GM23338 (cell line): ENCODE data around the gene C1orf116. TPM values are rescaled to one million over a fixed set of nuclear protein-coding genes. Genes with fewer than 3 reads are reported as not detected.

Source experiments
- ATAC-seq: fragments of 200-7000 bp; cut with Tn5 transposase; 3 replicates; pipeline ENCODE4 v1.9.1; 2020
- DNase-seq: peaks from one replicate; pipeline ENCODE4 v3.0.0-alpha.2; 2015; ENCODE audit warnings: low spot score
- H2AFZ ChIP-seq: fragments of 200-600 bp; sonication (generic); 2 replicates; pipeline ENCODE4 v1.8.0; 2016; ENCODE audit warnings: antibody characterized with exemption, mild to moderate bottlenecking, moderate library complexity
- H3F3A ChIP-seq: fragments of 200-600 bp; sonication (generic); replicated peaks from 2 replicates; pipeline ENCODE4 v1.8.0; 2017; ENCODE audit warnings: antibody characterized with exemption, mixed run types, low read depth
- H3K27ac ChIP-seq: fragments of 200-600 bp; sonication (generic); 2 replicates; pipeline ENCODE4 v1.6.1; 2016; ENCODE audit warnings: low read depth
- H3K27me3 ChIP-seq: fragments of 200-600 bp; sonication (generic); 2 replicates; pipeline ENCODE4 v1.8.0; 2016; ENCODE audit warnings: mild to moderate bottlenecking, mixed run types, moderate library complexity; ENCODE audit not compliant: insufficient read depth
- H3K36me3 ChIP-seq: fragments of 200-600 bp; sonication (generic); 2 replicates; pipeline ENCODE4 v1.8.0; 2016; ENCODE audit warnings: mild to moderate bottlenecking; ENCODE audit not compliant: insufficient read depth
- H3K4me1 ChIP-seq: fragments of 200-600 bp; sonication (generic); 2 replicates; pipeline ENCODE4 v1.8.0; 2016; ENCODE audit warnings: mild to moderate bottlenecking, moderate library complexity; ENCODE audit not compliant: insufficient read depth
- H3K4me2 ChIP-seq: fragments of 200-600 bp; sonication (generic); 2 replicates; pipeline ENCODE4 v1.7.1; 2017; ENCODE audit warnings: mixed run types
- H3K4me3 ChIP-seq: fragments of 200-600 bp; sonication (generic); 2 replicates; pipeline ENCODE4 v1.6.1; 2016; ENCODE audit warnings: mixed run types
- H3K79me2 ChIP-seq: fragments of 200-600 bp; sonication (generic); replicated peaks from 2 replicates; pipeline ENCODE4 v1.8.0; 2017; ENCODE audit warnings: mild to moderate bottlenecking; ENCODE audit not compliant: insufficient read depth
- H3K9me2 ChIP-seq: fragments of 200-600 bp; sonication (generic); 2 replicates; pipeline ENCODE4 v1.8.0; 2017; ENCODE audit not compliant: insufficient read depth
- H4K20me1 ChIP-seq: fragments of 200-600 bp; sonication (generic); replicated peaks from 2 replicates; pipeline ENCODE4 v1.8.0; 2017; ENCODE audit warnings: mild to moderate bottlenecking; ENCODE audit not compliant: insufficient read depth
- H3K27ac Mint-ChIP-seq: 2 replicates; pipeline ENCODE4 v1.8.0; 2020; ENCODE audit warnings: inconsistent platforms, mild to moderate bottlenecking, moderate library complexity, mixed read lengths
- H3K27me3 Mint-ChIP-seq: 3 replicates; pipeline ENCODE4 v1.8.0; 2022; ENCODE audit warnings: low read depth, mild to moderate bottlenecking, moderate library complexity, mixed read lengths, inconsistent platforms; ENCODE audit not compliant: insufficient read depth, poor library complexity
- H3K36me3 Mint-ChIP-seq: 3 replicates; pipeline ENCODE4 v1.8.0; 2021; ENCODE audit warnings: low read depth, mild to moderate bottlenecking, inconsistent platforms, moderate library complexity, mixed read lengths
- H3K4me1 Mint-ChIP-seq: 3 replicates; pipeline ENCODE4 v1.8.0; 2020; ENCODE audit warnings: mild to moderate bottlenecking, inconsistent platforms, mixed read lengths
- H3K4me3 Mint-ChIP-seq: 3 replicates; pipeline ENCODE4 v1.8.0; 2021; ENCODE audit warnings: moderate library complexity, mild to moderate bottlenecking, inconsistent platforms, mixed read lengths
- H3K9me3 Mint-ChIP-seq: 3 replicates; pipeline ENCODE4 v1.8.0; 2020; ENCODE audit warnings: moderate library complexity, mild to moderate bottlenecking, inconsistent platforms, mixed read lengths
- CREB1 ChIP-seq: fragments of 250-450 bp; sonication (Bioruptor Pico); IDR thresholded peaks from 2 replicates; pipeline ENCODE4 v1.5.0; 2020; ENCODE audit warnings: low read depth, mild to moderate bottlenecking, moderate library complexity
- ETS1 ChIP-seq: IDR thresholded peaks from 2 replicates; pipeline ENCODE4 v1.6.1; 2016; ENCODE audit warnings: antibody characterized with exemption
- EZH2 ChIP-seq: fragments of 200-600 bp; sonication (generic); IDR thresholded peaks from one replicate; pipeline ENCODE4 v1.8.0; 2017; ENCODE audit warnings: antibody characterized with exemption, mild to moderate bottlenecking, low read depth; ENCODE audit not compliant: unreplicated experiment
- EZH2phosphoT487 ChIP-seq: fragments of 200-600 bp; sonication (generic); IDR thresholded peaks from one replicate; pipeline ENCODE4 v1.8.1; 2018; ENCODE audit warnings: antibody characterized with exemption; ENCODE audit not compliant: unreplicated experiment
- JUNB ChIP-seq: IDR thresholded peaks from one replicate; pipeline ENCODE4 v1.6.1; 2016; ENCODE audit warnings: antibody characterized with exemption; ENCODE audit not compliant: unreplicated experiment
- NANOG ChIP-seq: IDR thresholded peaks from 2 replicates; pipeline ENCODE4 v1.6.1; 2016; ENCODE audit warnings: antibody characterized with exemption, borderline replicate concordance
- POLR2AphosphoS5 ChIP-seq: IDR thresholded peaks from 2 replicates; pipeline ENCODE4 v1.6.1; 2016; ENCODE audit warnings: antibody characterized with exemption, low read depth
- STAT1 ChIP-seq: IDR thresholded peaks from one replicate; pipeline ENCODE4 v1.6.1; 2016; ENCODE audit warnings: antibody characterized with exemption; ENCODE audit not compliant: unreplicated experiment
- ZNF114 ChIP-seq: fragments of 250-450 bp; sonication (Bioruptor Pico); IDR thresholded peaks from 2 replicates; pipeline ENCODE4 v1.5.0; 2020; ENCODE audit warnings: mild to moderate bottlenecking, moderate library complexity
- ZNF331 ChIP-seq: fragments of 250-450 bp; sonication (Bioruptor Pico); IDR thresholded peaks from 2 replicates; pipeline ENCODE4 v1.5.0; 2020; ENCODE audit warnings: low read depth, mild to moderate bottlenecking, moderate library complexity
- polyA plus RNA-seq: library from polyadenylated mRNA; unstranded; fragments of >200 nt; fragmentation: Nextera tagmentation; extraction: Ambion mirVana; gene quantifications from 2 replicates; pipeline ENCODE4 v1.2.1, GENCODE V29; 2016
- total RNA-seq: library from RNA; depleted of rRNA; stranded (reverse); fragments of >200 nt; shearing (Covaris generic); gene quantifications from 2 replicates; pipeline ENCODE4 v1.2.3, GENCODE V29; 2014
- TF ChIP-seq, protein P1 (sequence below): fragments of 250-450 bp; sonication (Bioruptor Pico); IDR thresholded peaks from 2 replicates; pipeline ENCODE4 v1.5.0; 2020; ENCODE audit warnings: mild to moderate bottlenecking, moderate library complexity
- TF ChIP-seq, protein P2 (sequence below): IDR thresholded peaks from one replicate; pipeline ENCODE4 v1.6.1; 2018; ENCODE audit warnings: antibody characterized with exemption; ENCODE audit not compliant: unreplicated experiment
- TF ChIP-seq, protein P3 (sequence below), 2 experiments: fragments of 200-600 bp in 1 of 2; sonication (generic) in 1 of 2; conservative IDR thresholded peaks; 2 replicates each; pipeline versions ENCODE4 v1.5.1 to v1.6.1; 2016 to 2017; ENCODE audit warnings: antibody characterized with exemption in 2 of 2, low read depth in 2 of 2, mild to moderate bottlenecking in 2 of 2, moderate library complexity in 1 of 2

C1orf116 gene
- total and polyA plus RNA-seq, 2 experiments from 2014 or later: 2.3 to 5.3 TPM

GRCh38 chr1:207014728-207015127, 17.8 kb downstream of the C1orf116 start:
- Histone ChIP-seq H3K27ac (no peak overlapping the region), H3K4me2 (no peak overlapping the region), H3K79me2 (no peaks in the 10 kb centered on the region), H2AFZ (no peak overlapping the region), H3K27me3 (no peaks in the 10 kb centered on the region), H3K36me3 (no peaks in the 10 kb centered on the region), H3K4me1 (no peaks in the 10 kb centered on the region), H3F3A (no peaks in the 10 kb centered on the region), H3K9me2 (peaks cover 11% of the 10 kb centered on the region; the same call in 1 of the 2 replicates), H4K20me1 (no peaks in the 10 kb centered on the region; the same call in 1 of the 2 replicates), H3K4me3 (no peak overlapping the region)
- TF ChIP-seq POLR2AphosphoS5 (no peak), STAT1 (no peak), ZNF114 (CRISPR knock-in tag) (no peak), NANOG (no peak), EZH2phosphoT487 (no peak), JUNB (no peak), ZNF331 (CRISPR knock-in tag) (no peak), EZH2 (no peak), ETS1 (no peak), CREB1 (no peak)
- TF ChIP-seq, protein P1, sequence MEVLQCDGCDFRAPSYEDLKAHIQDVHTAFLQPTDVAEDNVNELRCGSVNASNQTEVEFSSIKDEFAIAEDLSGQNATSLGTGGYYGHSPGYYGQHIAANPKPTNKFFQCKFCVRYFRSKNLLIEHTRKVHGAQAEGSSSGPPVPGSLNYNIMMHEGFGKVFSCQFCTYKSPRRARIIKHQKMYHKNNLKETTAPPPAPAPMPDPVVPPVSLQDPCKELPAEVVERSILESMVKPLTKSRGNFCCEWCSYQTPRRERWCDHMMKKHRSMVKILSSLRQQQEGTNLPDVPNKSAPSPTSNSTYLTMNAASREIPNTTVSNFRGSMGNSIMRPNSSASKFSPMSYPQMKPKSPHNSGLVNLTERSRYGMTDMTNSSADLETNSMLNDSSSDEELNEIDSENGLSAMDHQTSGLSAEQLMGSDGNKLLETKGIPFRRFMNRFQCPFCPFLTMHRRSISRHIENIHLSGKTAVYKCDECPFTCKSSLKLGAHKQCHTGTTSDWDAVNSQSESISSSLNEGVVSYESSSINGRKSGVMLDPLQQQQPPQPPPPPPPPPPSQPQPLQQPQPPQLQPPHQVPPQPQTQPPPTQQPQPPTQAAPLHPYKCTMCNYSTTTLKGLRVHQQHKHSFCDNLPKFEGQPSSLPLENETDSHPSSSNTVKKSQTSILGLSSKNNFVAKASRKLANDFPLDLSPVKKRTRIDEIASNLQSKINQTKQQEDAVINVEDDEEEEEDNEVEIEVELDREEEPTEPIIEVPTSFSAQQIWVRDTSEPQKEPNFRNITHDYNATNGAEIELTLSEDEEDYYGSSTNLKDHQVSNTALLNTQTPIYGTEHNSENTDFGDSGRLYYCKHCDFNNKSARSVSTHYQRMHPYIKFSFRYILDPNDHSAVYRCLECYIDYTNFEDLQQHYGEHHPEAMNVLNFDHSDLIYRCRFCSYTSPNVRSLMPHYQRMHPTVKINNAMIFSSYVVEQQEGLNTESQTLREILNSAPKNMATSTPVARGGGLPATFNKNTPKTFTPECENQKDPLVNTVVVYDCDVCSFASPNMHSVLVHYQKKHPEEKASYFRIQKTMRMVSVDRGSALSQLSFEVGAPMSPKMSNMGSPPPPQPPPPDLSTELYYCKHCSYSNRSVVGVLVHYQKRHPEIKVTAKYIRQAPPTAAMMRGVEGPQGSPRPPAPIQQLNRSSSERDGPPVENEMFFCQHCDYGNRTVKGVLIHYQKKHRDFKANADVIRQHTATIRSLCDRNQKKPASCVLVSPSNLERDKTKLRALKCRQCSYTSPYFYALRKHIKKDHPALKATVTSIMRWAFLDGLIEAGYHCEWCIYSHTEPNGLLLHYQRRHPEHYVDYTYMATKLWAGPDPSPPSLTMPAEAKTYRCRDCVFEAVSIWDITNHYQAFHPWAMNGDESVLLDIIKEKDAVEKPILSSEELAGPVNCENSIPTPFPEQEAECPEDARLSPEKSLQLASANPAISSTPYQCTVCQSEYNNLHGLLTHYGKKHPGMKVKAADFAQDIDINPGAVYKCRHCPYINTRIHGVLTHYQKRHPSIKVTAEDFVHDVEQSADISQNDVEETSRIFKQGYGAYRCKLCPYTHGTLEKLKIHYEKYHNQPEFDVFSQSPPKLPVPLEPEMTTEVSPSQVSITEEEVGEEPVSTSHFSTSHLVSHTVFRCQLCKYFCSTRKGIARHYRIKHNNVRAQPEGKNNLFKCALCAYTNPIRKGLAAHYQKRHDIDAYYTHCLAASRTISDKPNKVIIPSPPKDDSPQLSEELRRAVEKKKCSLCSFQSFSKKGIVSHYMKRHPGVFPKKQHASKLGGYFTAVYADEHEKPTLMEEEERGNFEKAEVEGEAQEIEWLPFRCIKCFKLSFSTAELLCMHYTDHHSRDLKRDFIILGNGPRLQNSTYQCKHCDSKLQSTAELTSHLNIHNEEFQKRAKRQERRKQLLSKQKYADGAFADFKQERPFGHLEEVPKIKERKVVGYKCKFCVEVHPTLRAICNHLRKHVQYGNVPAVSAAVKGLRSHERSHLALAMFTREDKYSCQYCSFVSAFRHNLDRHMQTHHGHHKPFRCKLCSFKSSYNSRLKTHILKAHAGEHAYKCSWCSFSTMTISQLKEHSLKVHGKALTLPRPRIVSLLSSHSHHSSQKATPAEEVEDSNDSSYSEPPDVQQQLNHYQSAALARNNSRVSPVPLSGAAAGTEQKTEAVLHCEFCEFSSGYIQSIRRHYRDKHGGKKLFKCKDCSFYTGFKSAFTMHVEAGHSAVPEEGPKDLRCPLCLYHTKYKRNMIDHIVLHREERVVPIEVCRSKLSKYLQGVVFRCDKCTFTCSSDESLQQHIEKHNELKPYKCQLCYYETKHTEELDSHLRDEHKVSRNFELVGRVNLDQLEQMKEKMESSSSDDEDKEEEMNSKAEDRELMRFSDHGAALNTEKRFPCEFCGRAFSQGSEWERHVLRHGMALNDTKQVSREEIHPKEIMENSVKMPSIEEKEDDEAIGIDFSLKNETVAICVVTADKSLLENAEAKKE (CRISPR knock-in tag): no peak
- TF ChIP-seq, protein P2, sequence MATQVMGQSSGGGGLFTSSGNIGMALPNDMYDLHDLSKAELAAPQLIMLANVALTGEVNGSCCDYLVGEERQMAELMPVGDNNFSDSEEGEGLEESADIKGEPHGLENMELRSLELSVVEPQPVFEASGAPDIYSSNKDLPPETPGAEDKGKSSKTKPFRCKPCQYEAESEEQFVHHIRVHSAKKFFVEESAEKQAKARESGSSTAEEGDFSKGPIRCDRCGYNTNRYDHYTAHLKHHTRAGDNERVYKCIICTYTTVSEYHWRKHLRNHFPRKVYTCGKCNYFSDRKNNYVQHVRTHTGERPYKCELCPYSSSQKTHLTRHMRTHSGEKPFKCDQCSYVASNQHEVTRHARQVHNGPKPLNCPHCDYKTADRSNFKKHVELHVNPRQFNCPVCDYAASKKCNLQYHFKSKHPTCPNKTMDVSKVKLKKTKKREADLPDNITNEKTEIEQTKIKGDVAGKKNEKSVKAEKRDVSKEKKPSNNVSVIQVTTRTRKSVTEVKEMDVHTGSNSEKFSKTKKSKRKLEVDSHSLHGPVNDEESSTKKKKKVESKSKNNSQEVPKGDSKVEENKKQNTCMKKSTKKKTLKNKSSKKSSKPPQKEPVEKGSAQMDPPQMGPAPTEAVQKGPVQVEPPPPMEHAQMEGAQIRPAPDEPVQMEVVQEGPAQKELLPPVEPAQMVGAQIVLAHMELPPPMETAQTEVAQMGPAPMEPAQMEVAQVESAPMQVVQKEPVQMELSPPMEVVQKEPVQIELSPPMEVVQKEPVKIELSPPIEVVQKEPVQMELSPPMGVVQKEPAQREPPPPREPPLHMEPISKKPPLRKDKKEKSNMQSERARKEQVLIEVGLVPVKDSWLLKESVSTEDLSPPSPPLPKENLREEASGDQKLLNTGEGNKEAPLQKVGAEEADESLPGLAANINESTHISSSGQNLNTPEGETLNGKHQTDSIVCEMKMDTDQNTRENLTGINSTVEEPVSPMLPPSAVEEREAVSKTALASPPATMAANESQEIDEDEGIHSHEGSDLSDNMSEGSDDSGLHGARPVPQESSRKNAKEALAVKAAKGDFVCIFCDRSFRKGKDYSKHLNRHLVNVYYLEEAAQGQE: no peak
- TF ChIP-seq, protein P3, sequence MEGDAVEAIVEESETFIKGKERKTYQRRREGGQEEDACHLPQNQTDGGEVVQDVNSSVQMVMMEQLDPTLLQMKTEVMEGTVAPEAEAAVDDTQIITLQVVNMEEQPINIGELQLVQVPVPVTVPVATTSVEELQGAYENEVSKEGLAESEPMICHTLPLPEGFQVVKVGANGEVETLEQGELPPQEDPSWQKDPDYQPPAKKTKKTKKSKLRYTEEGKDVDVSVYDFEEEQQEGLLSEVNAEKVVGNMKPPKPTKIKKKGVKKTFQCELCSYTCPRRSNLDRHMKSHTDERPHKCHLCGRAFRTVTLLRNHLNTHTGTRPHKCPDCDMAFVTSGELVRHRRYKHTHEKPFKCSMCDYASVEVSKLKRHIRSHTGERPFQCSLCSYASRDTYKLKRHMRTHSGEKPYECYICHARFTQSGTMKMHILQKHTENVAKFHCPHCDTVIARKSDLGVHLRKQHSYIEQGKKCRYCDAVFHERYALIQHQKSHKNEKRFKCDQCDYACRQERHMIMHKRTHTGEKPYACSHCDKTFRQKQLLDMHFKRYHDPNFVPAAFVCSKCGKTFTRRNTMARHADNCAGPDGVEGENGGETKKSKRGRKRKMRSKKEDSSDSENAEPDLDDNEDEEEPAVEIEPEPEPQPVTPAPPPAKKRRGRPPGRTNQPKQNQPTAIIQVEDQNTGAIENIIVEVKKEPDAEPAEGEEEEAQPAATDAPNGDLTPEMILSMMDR (conservative IDR thresholded peaks at IDR 0.05; ENCODE audit: low read depth in 2 of 2): no peak
- no peak for ATAC-seq
- Mint-ChIP-seq H3K36me3 (no peaks in the 10 kb centered on the region), H3K4me1 (no peaks in the 10 kb centered on the region), H3K27me3 (peaks cover 3% of the 10 kb centered on the region), H3K4me3 (no peak overlapping the region), H3K9me3 (no peaks in the 10 kb centered on the region), H3K27ac (no peak overlapping the region)
- DNase-seq: no peak
